ENCODE data around the gene TMPRSS4. TPM values are rescaled to one million over a fixed set of nuclear protein-coding genes. Genes with fewer than 3 reads are reported as not detected.

Gene TMPRSS4
- total and polyA plus RNA-seq, 9 of the 15 experiments (the other 6 are each of a cell fraction or from before 2014, with no cell fraction given) = 4.0 to 10.0 (median 5.6) TPM

GRCh38 chr11:118105657-118106305 lies 28.9 kb downstream of the TMPRSS4 start:
- 65% methylated on average over 4 of the region's 4 CpGs for WGBS (ENCODE audit: insufficient coverage, low coverage, missing lambda C conversion rate)
- Histone ChIP-seq H2AFZ (ENCODE audit: low read depth, low read length) (no peak overlapping the region), H3K9me1 (ENCODE audit: control insufficient read depth, insufficient read depth, low read length) (no peaks in the 10 kb centered on the region), H4K20me1 (replicated peaks; ENCODE audit: control insufficient read depth, insufficient read depth, low read length) (no peaks in the 10 kb centered on the region; the same call in 1 of the 2 replicates), H3K27me3 (ENCODE audit: control insufficient read depth in 2 of 2, insufficient read depth in 2 of 2, low read length in 2 of 2) (no peaks in the 10 kb centered on the region), H3K9me3 (replicated peaks; ENCODE audit: control insufficient read depth, insufficient read depth, low read depth, low read length) (no peaks in the 10 kb centered on the region), H3K4me2 (ENCODE audit: insufficient read depth, low read length) (no peak overlapping the region), H3K27ac (ENCODE audit: extremely low read depth, low read depth, low read length) (no peak overlapping the region), H3K79me2 (ENCODE audit: control insufficient read depth, insufficient read depth, low read length) (peaks cover 9% of the 10 kb centered on the region; the same call in 2 of the 3 replicates), H3K9ac (ENCODE audit: insufficient read depth in 1 of 2, low read depth in 2 of 2, low read length in 2 of 2) (no peak overlapping the region), H3K4me3 (no peak overlapping the region), H3K4me1 (replicated peaks in 1 of 2; ENCODE audit: control insufficient read depth in 2 of 2, insufficient read depth in 2 of 2, low read length in 2 of 2) (peaks cover 9 to 33% of the 10 kb centered on the region in 2 experiments), H3K36me3 (ENCODE audit: control insufficient read depth, insufficient read depth, low read length) (no peaks in the 10 kb centered on the region)
- ChIA-PET CTCF (ENCODE audit: low intra/inter-chr PET ratio) (no interaction called here), POLR2A (interaction anchor here (0.7 to 1.3 kb wide), 3 partner anchors 10 to 290 kb away, joined by 3 to 4 read pairs (median 3); no protein-coding TSS in a partner anchor)
- TF ChIP-seq MLLT1 (IDR thresholded peaks at IDR 0.05) = peak in 1 of 2 experiments; percentile 86; a peak in 2 of 4 replicates
- peak; percentile 59; the same call in 1 of the 2 replicates for TF ChIP-seq ZBTB17 (CRISPR knock-in tag; IDR thresholded peaks at IDR 0.05)
- TF ChIP-seq ZNF778 (CRISPR knock-in tag; IDR thresholded peaks at IDR 0.05) = no peak
- no peak for TF ChIP-seq PHF20 (IDR thresholded peaks at IDR 0.05; ENCODE audit: partially characterized antibody)
- DNase-seq (ENCODE audit: extremely low read depth in 1 of 4, low spot score in 3 of 4) (no peak), FAIRE-seq (no peak), ATAC-seq (no peak)
- in situ Hi-C loops (cut with MboI) (no loop called here), intact Hi-C loops (cut with micrococcal nuclease) (no loop called here)
- BruUV-seq (replicated peaks) = no TSS peak
